OCI-M2 (cell line): ENCODE data around the gene PRIM2.
"Not testable (repeated sequence)": the region's sequence is repeated elsewhere in the genome, so short reads cannot be mapped to it uniquely, and the experiment has no call there.

Experiments used
- DNase-seq: peaks from one replicate; lab custom pipeline; 2025; ENCODE audit not compliant: unreplicated experiment; lab: John Stamatoyannopoulos, UW

Gene PRIM2

DNA sequence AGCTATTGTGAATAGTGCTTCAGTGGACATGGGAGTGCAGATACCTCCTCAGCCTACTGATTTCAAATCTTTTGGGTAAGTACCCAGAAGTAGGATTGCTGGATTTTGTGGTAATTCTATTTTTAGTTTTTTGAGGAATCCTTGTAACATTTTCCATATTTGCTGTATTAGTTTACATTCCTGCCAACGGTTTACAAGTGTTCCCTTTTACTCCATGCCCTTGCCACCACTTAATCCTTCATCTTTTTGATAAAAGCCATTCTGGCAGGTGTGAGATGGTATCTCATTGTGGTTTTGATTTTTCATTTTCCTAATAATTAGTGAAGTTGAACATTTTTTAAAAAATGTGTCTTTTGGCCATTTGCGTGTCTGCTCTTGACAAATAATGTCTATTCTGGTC lies 125.8 kb downstream of the PRIM2 start:
- not testable (repeated sequence) for DNase-seq

GRCh38 chr6:57444787-57445186 lies 127.4 kb downstream of the PRIM2 start:
- not testable (repeated sequence) for DNase-seq

- not testable (repeated sequence) for DNase-seq
Measured at GRCh38 chr6:57445379-57445778, 127.9 kb downstream of the PRIM2 start.

- not testable (repeated sequence) for DNase-seq
Measured at GRCh38 chr6:57445790-57446468, 128.5 kb downstream of the PRIM2 start.

- DNase-seq: not testable (repeated sequence)
Measured at GRCh38 chr6:57449496-57450066, 132.2 kb downstream of the PRIM2 start.

DNA sequence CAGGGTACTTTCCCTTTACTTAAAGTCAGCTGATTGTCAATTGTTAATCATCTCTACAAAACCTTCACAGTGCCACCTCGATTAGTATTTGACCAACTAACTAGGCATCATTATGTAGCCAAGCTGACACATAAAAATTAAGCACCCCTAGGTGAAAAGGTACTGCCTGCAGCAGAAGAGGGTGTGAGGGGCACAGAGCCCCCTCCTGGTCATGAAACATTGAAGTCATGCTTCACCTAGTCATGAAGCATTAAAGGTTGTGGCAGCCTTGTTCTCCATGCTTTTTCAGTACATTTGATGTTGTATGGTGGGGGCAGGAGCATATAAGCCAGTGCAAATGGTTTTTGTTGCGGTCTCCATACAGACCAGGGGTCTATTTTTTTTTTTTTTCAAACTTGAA lies 142.4 kb downstream of the PRIM2 start:
- not testable (repeated sequence) for DNase-seq

DNA sequence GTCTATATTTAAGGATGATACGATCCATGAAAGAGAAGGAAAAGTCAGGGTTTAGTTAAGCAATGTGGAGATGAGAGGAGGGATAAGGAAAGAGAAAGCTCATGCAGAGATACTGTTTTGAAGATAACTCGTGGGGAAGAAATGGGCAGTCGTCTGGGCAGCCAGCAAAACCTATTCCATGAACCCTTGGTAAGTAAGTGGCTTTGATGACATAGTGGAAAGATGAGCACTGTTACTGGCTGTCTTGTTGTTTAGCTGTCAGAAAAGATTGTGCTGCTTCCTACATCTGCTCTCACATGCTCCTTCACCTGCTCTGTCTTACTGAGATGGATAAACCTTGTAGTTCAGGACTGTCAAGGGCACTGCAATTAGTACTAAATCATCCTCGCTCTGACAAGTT lies 143.6 kb downstream of the PRIM2 start:
- not testable (repeated sequence) for DNase-seq

- not testable (repeated sequence) for DNase-seq
Measured at GRCh38 chr6:57463809-57464208, 146.4 kb downstream of the PRIM2 start.

- DNase-seq: not testable (repeated sequence)
Measured at GRCh38 chr6:57465968-57466367, 148.5 kb downstream of the PRIM2 start.

GRCh38 chr6:57469072-57469471 lies 151.6 kb downstream of the PRIM2 start:
- no peak for DNase-seq

GRCh38 chr6:57470148-57470547 lies 152.7 kb downstream of the PRIM2 start:
- not testable (repeated sequence) for DNase-seq

DNA sequence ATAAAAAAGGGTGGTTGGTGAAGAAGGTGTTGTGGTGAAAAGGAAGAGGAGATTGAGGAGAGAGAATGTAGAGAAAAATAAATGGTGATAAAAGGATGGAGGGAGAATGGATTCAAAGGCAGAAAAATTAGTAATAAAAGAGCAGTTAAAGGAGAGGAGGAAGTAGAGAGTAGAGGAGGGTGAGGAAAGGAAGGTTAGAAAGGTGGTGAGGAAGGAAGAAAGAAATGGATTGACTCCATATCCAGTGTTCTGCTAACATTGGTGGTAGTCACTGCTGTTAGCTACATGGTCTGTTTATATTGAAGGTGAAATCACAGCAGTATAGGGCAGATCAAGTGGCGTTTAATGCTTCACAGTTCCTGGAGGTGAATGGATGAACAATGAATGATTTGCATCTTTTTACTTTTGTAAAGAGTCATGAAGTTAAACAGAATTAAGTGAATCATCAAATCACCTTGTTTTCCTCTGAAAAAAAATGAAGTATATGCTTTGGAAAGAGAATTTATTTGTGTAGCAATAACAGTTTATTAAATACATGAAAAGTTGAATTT lies 154.0 kb downstream of the PRIM2 start:
- not testable (repeated sequence) for DNase-seq

DNA sequence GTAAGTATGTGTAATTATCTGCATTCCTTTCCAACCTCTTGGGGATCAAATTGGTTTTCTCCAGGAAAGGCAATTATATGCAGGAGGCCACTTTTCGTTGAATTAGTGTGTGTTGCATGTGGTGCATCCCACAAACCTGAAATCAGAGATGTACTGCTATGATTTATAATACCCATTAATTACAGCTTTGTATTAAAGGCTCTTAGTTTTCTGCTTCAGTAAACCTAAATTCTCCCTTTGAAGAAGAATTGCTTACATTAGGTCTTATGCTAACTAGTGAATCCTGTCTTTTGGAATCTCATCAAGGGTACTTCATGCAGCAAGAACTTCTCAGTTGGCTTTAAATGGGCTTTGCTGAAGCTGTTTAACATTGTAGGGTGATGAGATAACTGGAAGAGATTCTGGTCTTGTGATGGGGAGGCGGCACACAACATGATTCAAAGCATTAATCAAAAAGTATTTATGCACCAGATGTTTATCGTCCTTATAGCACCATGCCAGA lies 155.5 kb downstream of the PRIM2 start:
- DNase-seq: not testable (repeated sequence)

- DNase-seq: not testable (repeated sequence)
Measured at GRCh38 chr6:57474862-57475475, 157.5 kb downstream of the PRIM2 start.

DNA sequence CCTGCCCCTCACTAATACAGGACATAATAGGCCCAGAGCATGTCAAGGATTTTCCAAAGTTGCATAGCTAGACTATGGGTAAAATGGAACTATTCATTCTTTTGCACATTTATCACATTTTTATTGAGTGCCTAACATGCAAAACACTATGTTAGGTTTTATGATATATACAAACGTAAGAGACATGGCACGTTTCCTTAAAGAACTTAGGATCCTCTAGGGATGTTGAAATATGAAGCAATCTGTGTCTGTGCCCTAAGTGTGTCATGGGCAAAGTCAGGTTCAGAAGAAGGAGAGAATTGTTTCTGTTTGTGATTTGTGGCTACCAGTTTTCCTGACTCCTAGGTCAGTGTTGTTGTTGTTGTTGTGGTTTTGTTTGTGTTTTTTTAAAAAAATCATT lies 158.2 kb downstream of the PRIM2 start:
- not testable (repeated sequence) for DNase-seq

DNA sequence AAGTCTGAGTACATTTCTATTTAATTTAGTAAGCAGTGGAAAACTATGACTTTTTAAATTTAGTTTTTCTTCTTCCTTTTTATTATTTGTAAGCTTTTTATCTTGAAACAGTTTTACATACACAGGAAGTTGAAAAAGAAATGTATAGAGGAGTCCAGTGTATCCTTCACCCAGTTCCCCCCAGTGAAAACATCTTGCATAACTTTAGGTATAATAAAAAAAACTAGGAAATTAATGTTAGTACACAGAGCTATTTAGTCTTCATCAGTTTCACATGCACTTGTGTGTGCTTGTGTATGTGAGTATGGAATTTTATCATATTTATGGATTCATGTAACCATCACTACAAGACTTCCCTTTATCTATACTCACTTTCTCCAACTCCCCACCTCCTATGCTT lies 162.8 kb downstream of the PRIM2 start:
- DNase-seq: not testable (repeated sequence)

GRCh38 chr6:57481121-57481520 lies 163.7 kb downstream of the PRIM2 start:
- not testable (repeated sequence) for DNase-seq

DNA sequence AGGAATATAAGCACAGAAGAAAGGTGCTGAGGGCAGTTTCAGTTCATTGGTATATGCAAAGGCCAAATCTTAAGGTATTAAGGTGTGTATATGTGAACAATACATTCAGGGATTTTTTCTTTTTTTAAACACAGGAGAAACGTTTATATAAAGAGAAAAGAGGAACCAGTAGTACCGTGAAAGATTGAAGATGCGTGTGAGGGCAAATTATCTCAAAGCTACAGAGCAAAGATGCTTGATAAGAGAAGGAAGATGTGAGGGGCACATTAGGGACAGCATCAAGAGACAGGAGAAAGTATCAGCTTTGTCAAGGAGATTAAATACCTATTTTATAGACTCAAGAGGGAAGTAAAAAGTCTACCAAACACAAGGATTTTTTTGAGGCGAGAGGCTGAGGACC lies 165.0 kb downstream of the PRIM2 start:
- not testable (repeated sequence) for DNase-seq

DNA sequence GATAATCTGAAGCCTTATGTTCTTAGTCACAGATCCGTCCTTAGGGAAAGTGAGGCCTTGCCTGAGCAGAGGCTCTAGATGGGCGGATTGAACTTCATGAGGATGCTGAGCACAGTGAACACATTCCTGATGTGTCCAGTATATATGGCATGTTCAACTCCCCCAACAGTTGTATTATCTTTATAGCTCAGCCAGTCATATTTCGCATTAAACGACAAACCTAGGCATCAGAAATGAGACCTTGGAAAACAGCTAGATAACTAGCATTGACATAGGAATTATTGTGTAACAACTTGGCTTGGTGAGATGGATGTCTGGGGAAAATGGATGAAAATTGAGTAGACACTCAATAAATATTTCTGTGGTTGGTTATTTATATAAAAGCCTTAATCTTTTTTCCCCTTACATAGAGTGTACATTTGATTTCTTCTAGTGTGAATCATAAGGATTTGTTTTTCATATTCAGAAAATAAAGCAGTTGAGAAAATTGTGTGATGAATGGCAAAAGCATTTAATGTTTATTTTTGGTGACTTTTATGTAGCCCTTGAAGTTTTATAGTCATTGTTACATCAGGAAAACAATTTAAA lies 169.2 kb downstream of the PRIM2 start:
- DNase-seq: not testable (repeated sequence)

DNA sequence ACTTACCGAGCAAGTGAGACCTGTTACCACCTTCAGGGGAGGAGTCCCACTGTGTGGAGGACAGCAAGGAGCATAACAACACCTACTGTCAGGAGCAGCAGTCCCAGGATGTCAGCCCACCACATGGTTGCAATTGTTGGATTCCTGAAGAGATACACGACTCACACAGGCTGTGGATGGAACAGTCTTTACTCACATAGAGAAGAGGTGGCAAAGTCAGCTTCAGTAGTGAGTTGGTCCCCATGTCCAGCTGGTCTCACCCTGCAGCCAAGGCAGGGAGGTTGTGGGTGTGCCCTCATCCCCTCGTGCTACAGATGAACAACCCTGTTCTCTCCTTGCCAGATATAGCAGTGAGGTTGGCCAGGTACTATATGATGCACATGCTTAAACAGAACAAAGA lies 171.1 kb downstream of the PRIM2 start:
- not testable (repeated sequence) for DNase-seq

- not testable (repeated sequence) for DNase-seq
Measured at GRCh38 chr6:57489887-57490286, 172.5 kb downstream of the PRIM2 start.
